Osteocyte (in vitro differentiated cells): ENCODE measurements around the gene APOC1. TPM values are rescaled to one million over a fixed set of nuclear protein-coding genes. Genes with fewer than 3 reads are reported as not detected.

Experiments
- DNase-seq: peaks from one replicate; pipeline ENCODE4 v3.0.0; 2021; ENCODE audit warnings: mixed read lengths; ENCODE audit not compliant: unreplicated experiment; ENCODE audit errors: extremely low spot score
- H3K27ac Mint-ChIP-seq: one replicate; pipeline ENCODE4 v1.8.0; 2021; ENCODE audit warnings: mild to moderate bottlenecking, mixed read lengths; ENCODE audit not compliant: unreplicated experiment
- H3K27me3 Mint-ChIP-seq: one replicate; pipeline ENCODE4 v1.8.0; 2021; ENCODE audit warnings: mixed read lengths; ENCODE audit not compliant: unreplicated experiment
- H3K36me3 Mint-ChIP-seq: one replicate; pipeline ENCODE4 v1.8.0; 2021; ENCODE audit warnings: mixed read lengths; ENCODE audit not compliant: unreplicated experiment
- H3K4me1 Mint-ChIP-seq: one replicate; pipeline ENCODE4 v1.8.0; 2021; ENCODE audit warnings: mixed read lengths; ENCODE audit not compliant: unreplicated experiment
- H3K4me3 Mint-ChIP-seq: one replicate; pipeline ENCODE4 v1.8.0; 2021; ENCODE audit warnings: mild to moderate bottlenecking, moderate library complexity, mixed read lengths; ENCODE audit not compliant: unreplicated experiment
- H3K9me3 Mint-ChIP-seq: one replicate; pipeline ENCODE4 v1.8.0; 2021; ENCODE audit warnings: mixed read lengths; ENCODE audit not compliant: unreplicated experiment
- CTCF ChIP-seq: fragments of 200-600 bp; sonication (generic); IDR thresholded peaks from 2 replicates; pipeline ENCODE4 v1.5.0; 2021; ENCODE audit warnings: antibody characterized with exemption, mild to moderate bottlenecking, moderate library complexity
- total RNA-seq: library from RNA; stranded (reverse); gene quantifications from 2 replicates; pipeline ENCODE4 v1.2.1, GENCODE V29; 2021

Gene APOC1
- total RNA-seq, 1 donor from 2014 or later, result 3.3 TPM

GRCh38 chr19:44959691-44960090, 45.3 kb downstream of the APOC1 start:
- no peak overlapping the region for H3K27ac Mint-ChIP-seq
- no peak for TF ChIP-seq CTCF
- H3K4me3 Mint-ChIP-seq, result no peak overlapping the region
- no peaks in the 10 kb centered on the region for H3K27me3 Mint-ChIP-seq
- H3K4me1 Mint-ChIP-seq, result peaks cover 25% of the 10 kb centered on the region
- H3K9me3 Mint-ChIP-seq, result no peaks in the 10 kb centered on the region
- DNase-seq, result no peak
- peaks cover 8% of the 10 kb centered on the region for H3K36me3 Mint-ChIP-seq

- Mint-ChIP-seq H3K4me1 (peaks cover 15% of the 10 kb centered on the region), H3K9me3 (no peaks in the 10 kb centered on the region), H3K27me3 (no peaks in the 10 kb centered on the region), H3K36me3 (peaks cover 11% of the 10 kb centered on the region), H3K4me3 (no peak overlapping the region), H3K27ac (peak overlapping the region; percentile 20)
- no peak for DNase-seq
- no peak for TF ChIP-seq CTCF
These were observed 46.7 kb downstream of the APOC1 start for GRCh38 chr19:44960906-44961728.

- Mint-ChIP-seq H3K27me3 (no peaks in the 10 kb centered on the region), H3K4me3 (no peak overlapping the region), H3K27ac (no peak overlapping the region), H3K36me3 (peaks cover 11% of the 10 kb centered on the region), H3K9me3 (no peaks in the 10 kb centered on the region), H3K4me1 (peaks cover 8% of the 10 kb centered on the region)
- DNase-seq, result no peak
- TF ChIP-seq CTCF, result no peak
These were observed 47.4 kb downstream of the APOC1 start for GRCh38 chr19:44961821-44962220.

GRCh38 chr19:44968118-44968517, 53.7 kb downstream of the APOC1 start:
- no peak for DNase-seq
- no peak for TF ChIP-seq CTCF
- H3K4me3 Mint-ChIP-seq, result no peak overlapping the region

GRCh38 chr19:44968670-44969069, 54.3 kb downstream of the APOC1 start:
- Mint-ChIP-seq H3K9me3 (no peaks in the 10 kb centered on the region), H3K4me1 (peaks cover 2% of the 10 kb centered on the region), H3K27ac (no peak overlapping the region), H3K4me3 (no peak overlapping the region), H3K27me3 (no peaks in the 10 kb centered on the region), H3K36me3 (peaks cover 15% of the 10 kb centered on the region)
- TF ChIP-seq CTCF, result no peak
- DNase-seq, result no peak

More at GRCh38 chr19:44968118-44968517, 53.7 kb downstream of the APOC1 start:
- no peaks in the 10 kb centered on the region for H3K27me3 Mint-ChIP-seq
- H3K4me1 Mint-ChIP-seq, result peaks cover 2% of the 10 kb centered on the region
- peaks cover 15% of the 10 kb centered on the region for H3K36me3 Mint-ChIP-seq
- H3K27ac Mint-ChIP-seq, result no peak overlapping the region
- H3K9me3 Mint-ChIP-seq, result no peaks in the 10 kb centered on the region

Other genes starting within 250 kb of the APOC1 start
- 6.3 and 7.4 TPM in 2 replicates for gene CEACAM19, start 243.1 kb upstream of the APOC1 start, total RNA-seq
- gene CEACAM16, start 215.5 kb upstream of the APOC1 start, total RNA-seq, result not detected in 2 replicates
- 12.7 and 15.3 TPM in 2 replicates for gene BCL3, start 165.9 kb upstream of the APOC1 start, total RNA-seq
- gene CBLC, start 136.7 kb upstream of the APOC1 start, total RNA-seq, result not detected in 2 replicates
- 8.8 and 9.9 TPM in 2 replicates for gene BCAM, start 105.5 kb upstream of the APOC1 start, total RNA-seq
- 117 TPM in 2 replicates for gene NECTIN2, start 68.3 kb upstream of the APOC1 start, total RNA-seq
- gene TOMM40, start 23.4 kb upstream of the APOC1 start, total RNA-seq, result 47.4 and 48.7 TPM in 2 replicates
- gene APOE, start 8.8 kb upstream of the APOC1 start, total RNA-seq, result 151 and 184 TPM in 2 replicates
- not detected in 2 replicates for gene APOC4, start 27.6 kb downstream of the APOC1 start, total RNA-seq
- gene APOC2, start 31.4 kb downstream of the APOC1 start, total RNA-seq, result not detected in 2 replicates
- gene CLPTM1, start 40.8 kb downstream of the APOC1 start, total RNA-seq, result 124 and 126 TPM in 2 replicates
- 14.3 and 15.1 TPM in 2 replicates for gene RELB, start 86.9 kb downstream of the APOC1 start, total RNA-seq
- gene CLASRP, start 124.4 kb downstream of the APOC1 start, total RNA-seq, result 77.8 and 81.5 TPM in 2 replicates
- 0.68 and 0.70 TPM in 2 replicates for gene ZNF296, start 161.9 kb downstream of the APOC1 start, total RNA-seq
- gene GEMIN7, start 164.7 kb downstream of the APOC1 start, total RNA-seq, result 19.3 and 25.8 TPM in 2 replicates
- gene PPP1R37, start 178.6 kb downstream of the APOC1 start, total RNA-seq, result 34.8 and 35.4 TPM in 2 replicates
- 0.18 and 0.35 TPM in 2 replicates for gene NKPD1, start 246.4 kb downstream of the APOC1 start, total RNA-seq